Body of pancreas (tissue), 4 donors: ENCODE results near the gene SHLD2.

Experiments used
- POLR2A ChIP-seq, 3 donors: fragments of 450-650 bp; IDR thresholded peaks; one replicate each; pipeline ENCODE4 v1.6.1; 2016; ENCODE audit warnings: antibody characterized with exemption in 3 of 3, mild to moderate bottlenecking in 2 of 3
- TF ChIP-seq, protein P1 (sequence below), 7 experiments: fragments of 450-650 bp in 4 of 7; fragments of 200-600 bp in 3 of 7; sonication (generic) in 3 of 7; IDR thresholded peaks; one replicate each; pipeline ENCODE4 v1.5.1; 2016 to 2019; ENCODE audit warnings: antibody characterized with exemption in 7 of 7

GRCh38 chr10:87053111-87053510 lies 41.9 kb upstream of the SHLD2 start:
- no peak for TF ChIP-seq POLR2A (IDR thresholded peaks at IDR 0.05)
- TF ChIP-seq, protein P1, sequence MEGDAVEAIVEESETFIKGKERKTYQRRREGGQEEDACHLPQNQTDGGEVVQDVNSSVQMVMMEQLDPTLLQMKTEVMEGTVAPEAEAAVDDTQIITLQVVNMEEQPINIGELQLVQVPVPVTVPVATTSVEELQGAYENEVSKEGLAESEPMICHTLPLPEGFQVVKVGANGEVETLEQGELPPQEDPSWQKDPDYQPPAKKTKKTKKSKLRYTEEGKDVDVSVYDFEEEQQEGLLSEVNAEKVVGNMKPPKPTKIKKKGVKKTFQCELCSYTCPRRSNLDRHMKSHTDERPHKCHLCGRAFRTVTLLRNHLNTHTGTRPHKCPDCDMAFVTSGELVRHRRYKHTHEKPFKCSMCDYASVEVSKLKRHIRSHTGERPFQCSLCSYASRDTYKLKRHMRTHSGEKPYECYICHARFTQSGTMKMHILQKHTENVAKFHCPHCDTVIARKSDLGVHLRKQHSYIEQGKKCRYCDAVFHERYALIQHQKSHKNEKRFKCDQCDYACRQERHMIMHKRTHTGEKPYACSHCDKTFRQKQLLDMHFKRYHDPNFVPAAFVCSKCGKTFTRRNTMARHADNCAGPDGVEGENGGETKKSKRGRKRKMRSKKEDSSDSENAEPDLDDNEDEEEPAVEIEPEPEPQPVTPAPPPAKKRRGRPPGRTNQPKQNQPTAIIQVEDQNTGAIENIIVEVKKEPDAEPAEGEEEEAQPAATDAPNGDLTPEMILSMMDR (IDR thresholded peaks at IDR 0.05), result no peak
